Retinal pigment epithelial cell (primary cell): ENCODE data around the gene LAMB1.

ENCODE experiments used
- DNase-seq: peaks from one replicate; pipeline ENCODE4 v3.0.0-alpha.2; 2010; ENCODE audit warnings: low read depth
- H3K4me3 ChIP-seq: 2 replicates; pipeline ENCODE4 v1.5.1; 2011; ENCODE audit warnings: mild to moderate bottlenecking, low read length, control low read depth, moderate library complexity
- CTCF ChIP-seq: conservative IDR thresholded peaks from 2 replicates; pipeline ENCODE4 v1.5.1; 2011; ENCODE audit warnings: low read depth, low read length, control low read depth, inconsistent platforms

The LAMB1 gene

GRCh38 chr7:108002726-108003598 is at the start of gene LAMB1:
TSS of gene LAMB1 (minus strand) at chr7:108003161. CDS start at chr7:108002885, 276 bp downstream.
- no peak for DNase-seq
- peak within 1 kb of the TSS; percentile 80 for H3K4me3 ChIP-seq
- no peak for TF ChIP-seq CTCF

DNA sequence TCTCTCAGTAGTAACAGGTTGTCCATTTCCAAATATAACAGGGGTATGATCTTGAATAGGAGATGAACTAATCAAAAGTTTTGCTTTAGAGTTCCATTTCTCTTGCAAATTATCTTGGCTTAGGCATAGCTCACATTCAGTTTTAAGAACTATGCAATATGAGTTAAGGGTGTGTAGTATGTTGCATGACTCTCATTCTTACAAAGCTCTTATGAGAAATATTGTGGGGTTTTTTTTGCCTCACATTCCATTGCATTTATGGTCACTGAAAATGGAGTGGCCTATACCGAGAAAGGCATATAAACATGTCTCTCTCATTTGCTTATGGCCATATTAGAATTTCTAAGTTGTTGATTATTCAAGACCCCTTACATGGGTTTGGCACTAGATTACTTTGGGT is 48.5 kb upstream of the LAMB1 start:
- TF ChIP-seq CTCF = no peak
- DNase-seq = no peak
- H3K4me3 ChIP-seq = no peak overlapping the region

- no peak for TF ChIP-seq CTCF
- DNase-seq = no peak
- H3K4me3 ChIP-seq = no peak overlapping the region
Measured at GRCh38 chr7:108049962-108050361, 47.0 kb upstream of the LAMB1 start.

GRCh38 chr7:108048422-108048821 is 45.5 kb upstream of the LAMB1 start:
- no peak for TF ChIP-seq CTCF
- no peak for DNase-seq
- no peak overlapping the region for H3K4me3 ChIP-seq

- no peak overlapping the region for H3K4me3 ChIP-seq
- no peak for DNase-seq
- no peak for TF ChIP-seq CTCF
Measured at GRCh38 chr7:108046952-108047506, 44.1 kb upstream of the LAMB1 start.

- no peak overlapping the region for H3K4me3 ChIP-seq
- DNase-seq = no peak
- TF ChIP-seq CTCF = no peak
Measured at GRCh38 chr7:108045669-108046068, 42.7 kb upstream of the LAMB1 start.

- DNase-seq = no peak
- no peak for TF ChIP-seq CTCF
- H3K4me3 ChIP-seq = no peak overlapping the region
Measured at GRCh38 chr7:108045154-108045553, 42.2 kb upstream of the LAMB1 start.
